Astrocyte (in vitro differentiated cells and primary cell): Measurements from ENCODE around the gene PPM1G. TPM values are rescaled to one million over a fixed set of nuclear protein-coding genes. Genes with fewer than 3 reads are reported as not detected.

Experiments
- DNase-seq: peaks from one replicate; pipeline ENCODE4 v3.0.0-alpha.2; 2010; ENCODE audit warnings: low read depth
- FAIRE-seq: peaks from 2 replicates; lab custom pipeline; 2011; peaks lifted over from hg19 to GRCh38; lab: Jason Lieb, UNC
- H2AFZ ChIP-seq: 2 replicates; pipeline ENCODE4 v1.6.0; 2012; ENCODE audit warnings: low read depth, low read length, inconsistent platforms
- H3K27ac ChIP-seq: 2 replicates; pipeline ENCODE4 v1.5.1; 2011; ENCODE audit warnings: low read depth, low read length, inconsistent platforms
- H3K27me3 ChIP-seq: 2 replicates; pipeline ENCODE4 v1.6.0; 2011; ENCODE audit warnings: low read length, inconsistent platforms; ENCODE audit not compliant: insufficient read depth
- H3K36me3 ChIP-seq: 2 replicates; pipeline ENCODE4 v1.5.1; 2011; ENCODE audit warnings: low read length, inconsistent platforms; ENCODE audit not compliant: insufficient read depth
- H3K4me1 ChIP-seq: 2 replicates; pipeline ENCODE4 v1.5.1; 2011; ENCODE audit warnings: low read length, inconsistent platforms; ENCODE audit not compliant: insufficient read depth
- H3K4me2 ChIP-seq: 2 replicates; pipeline ENCODE4 v1.6.0; 2012; ENCODE audit warnings: low read length, inconsistent platforms
- H3K4me3 ChIP-seq: 2 replicates; pipeline ENCODE4 v1.5.1; 2011; ENCODE audit warnings: low read depth, mild to moderate bottlenecking, low read length, inconsistent platforms; ENCODE audit not compliant: insufficient read depth
- H3K79me2 ChIP-seq: 2 replicates; pipeline ENCODE4 v1.6.0; 2012; ENCODE audit warnings: mild to moderate bottlenecking, low read length, inconsistent platforms; ENCODE audit not compliant: insufficient read depth
- H3K9ac ChIP-seq: 2 replicates; pipeline ENCODE4 v1.6.0; 2012; ENCODE audit warnings: mild to moderate bottlenecking, low read length, inconsistent platforms
- H3K9me3 ChIP-seq: 2 replicates; pipeline ENCODE4 v1.5.1; 2012; ENCODE audit warnings: low read depth, mild to moderate bottlenecking, low read length, inconsistent platforms; ENCODE audit not compliant: insufficient read depth
- H4K20me1 ChIP-seq: 2 replicates; pipeline ENCODE4 v1.6.0; 2012; ENCODE audit warnings: low read length, inconsistent platforms; ENCODE audit not compliant: insufficient read depth
- H3K27ac Mint-ChIP-seq: one replicate; pipeline ENCODE4 v1.8.0; 2021; ENCODE audit warnings: mild to moderate bottlenecking, mixed read lengths; ENCODE audit not compliant: unreplicated experiment
- H3K27me3 Mint-ChIP-seq: one replicate; pipeline ENCODE4 v1.8.0; 2021; ENCODE audit warnings: low read depth, mixed read lengths; ENCODE audit not compliant: unreplicated experiment
- H3K36me3 Mint-ChIP-seq: one replicate; pipeline ENCODE4 v1.8.0; 2021; ENCODE audit warnings: low read depth, mixed read lengths; ENCODE audit not compliant: unreplicated experiment
- H3K4me1 Mint-ChIP-seq: one replicate; pipeline ENCODE4 v1.8.0; 2021; ENCODE audit warnings: low read depth, mixed read lengths; ENCODE audit not compliant: unreplicated experiment
- H3K4me3 Mint-ChIP-seq: one replicate; pipeline ENCODE4 v1.8.0; 2021; ENCODE audit warnings: mild to moderate bottlenecking, moderate library complexity, mixed read lengths; ENCODE audit not compliant: unreplicated experiment
- H3K9me3 Mint-ChIP-seq: one replicate; pipeline ENCODE4 v1.8.0; 2021; ENCODE audit warnings: mild to moderate bottlenecking, mixed read lengths; ENCODE audit not compliant: unreplicated experiment
- EZH2 ChIP-seq: IDR thresholded peaks from 2 replicates; pipeline ENCODE4 v1.6.1; 2012; ENCODE audit warnings: mild to moderate bottlenecking, low read length, inconsistent platforms; ENCODE audit not compliant: insufficient read depth
- total RNA-seq: library from RNA; stranded (reverse); gene quantifications from 2 replicates; pipeline ENCODE4 v1.2.1, GENCODE V29; 2021
- TF ChIP-seq, protein P1 (sequence below): IDR thresholded peaks from 2 replicates; pipeline ENCODE4 v1.5.1; 2011; ENCODE audit warnings: low read depth, mild to moderate bottlenecking, inconsistent platforms, low read length, moderate library complexity; ENCODE audit not compliant: insufficient read depth

Gene PPM1G
- total RNA-seq, 1 donor from 2014 or later: 79.0 TPM

GRCh38 chr2:27378096-27378808 lies 31.1 kb downstream of the PPM1G start:
- Mint-ChIP-seq H3K4me3 (peak overlapping the region; percentile 46), H3K36me3 (peaks cover 16% of the 10 kb centered on the region), H3K9me3 (no peaks in the 10 kb centered on the region), H3K4me1 (peaks cover 7% of the 10 kb centered on the region), H3K27me3 (no peaks in the 10 kb centered on the region), H3K27ac (no peak overlapping the region)
- Histone ChIP-seq H3K79me2 (peaks cover 66% of the 10 kb centered on the region), H3K9me3 (no peaks in the 10 kb centered on the region), H3K4me2 (peak overlapping the region; percentile 99), H3K4me1 (peaks cover 12% of the 10 kb centered on the region), H3K36me3 (peaks cover 43% of the 10 kb centered on the region), H3K27ac (no peak overlapping the region), H3K4me3 (no peak overlapping the region), H4K20me1 (peaks cover 33% of the 10 kb centered on the region), H2AFZ (no peak overlapping the region), H3K9ac (no peak overlapping the region), H3K27me3 (no peaks in the 10 kb centered on the region)
- TF ChIP-seq, protein P1, sequence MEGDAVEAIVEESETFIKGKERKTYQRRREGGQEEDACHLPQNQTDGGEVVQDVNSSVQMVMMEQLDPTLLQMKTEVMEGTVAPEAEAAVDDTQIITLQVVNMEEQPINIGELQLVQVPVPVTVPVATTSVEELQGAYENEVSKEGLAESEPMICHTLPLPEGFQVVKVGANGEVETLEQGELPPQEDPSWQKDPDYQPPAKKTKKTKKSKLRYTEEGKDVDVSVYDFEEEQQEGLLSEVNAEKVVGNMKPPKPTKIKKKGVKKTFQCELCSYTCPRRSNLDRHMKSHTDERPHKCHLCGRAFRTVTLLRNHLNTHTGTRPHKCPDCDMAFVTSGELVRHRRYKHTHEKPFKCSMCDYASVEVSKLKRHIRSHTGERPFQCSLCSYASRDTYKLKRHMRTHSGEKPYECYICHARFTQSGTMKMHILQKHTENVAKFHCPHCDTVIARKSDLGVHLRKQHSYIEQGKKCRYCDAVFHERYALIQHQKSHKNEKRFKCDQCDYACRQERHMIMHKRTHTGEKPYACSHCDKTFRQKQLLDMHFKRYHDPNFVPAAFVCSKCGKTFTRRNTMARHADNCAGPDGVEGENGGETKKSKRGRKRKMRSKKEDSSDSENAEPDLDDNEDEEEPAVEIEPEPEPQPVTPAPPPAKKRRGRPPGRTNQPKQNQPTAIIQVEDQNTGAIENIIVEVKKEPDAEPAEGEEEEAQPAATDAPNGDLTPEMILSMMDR: no peak
- TF ChIP-seq EZH2: no peak
- FAIRE-seq (no peak), DNase-seq (no peak)

- peaks cover 14% of the 10 kb centered on the region for H3K36me3 Mint-ChIP-seq
- no peaks in the 10 kb centered on the region for H3K9me3 ChIP-seq
- no peaks in the 10 kb centered on the region for H3K9me3 Mint-ChIP-seq
- no peaks in the 10 kb centered on the region for H3K27me3 ChIP-seq
- H3K4me1 Mint-ChIP-seq: peaks cover 10% of the 10 kb centered on the region
- peaks cover 36% of the 10 kb centered on the region for H4K20me1 ChIP-seq
- H3K27me3 Mint-ChIP-seq: no peaks in the 10 kb centered on the region
- no peak overlapping the region for H3K9ac ChIP-seq
- H3K27ac ChIP-seq: no peak overlapping the region
- DNase-seq (no peak), FAIRE-seq (no peak)
- H3K4me3 ChIP-seq: no peak overlapping the region
- no peak overlapping the region for H3K4me3 Mint-ChIP-seq
- peaks cover 72% of the 10 kb centered on the region for H3K79me2 ChIP-seq
- peak overlapping the region; percentile 50 for H3K27ac Mint-ChIP-seq
- no peak overlapping the region for H3K4me2 ChIP-seq
- H3K4me1 ChIP-seq: peaks cover 12% of the 10 kb centered on the region
- H2AFZ ChIP-seq: no peak overlapping the region
- TF ChIP-seq, protein P1: no peak
- no peak for TF ChIP-seq EZH2
- H3K36me3 ChIP-seq: peaks cover 42% of the 10 kb centered on the region
Observed at GRCh38 chr2:27377618-27378095, 31.7 kb downstream of the PPM1G start.
